SK-N-SH treated with all-trans-retinoic acid at 6 μM for 48 hours (cell line): ENCODE results near the gene CEMIP.

Experiments
- ATAC-seq: fragments of 200-7000 bp; cut with Tn5 transposase; 3 replicates; pipeline ENCODE4 v1.9.1; 2020; ENCODE audit warnings: mild to moderate bottlenecking, moderate library complexity
- ARNTL ChIP-seq: fragments of 450-650 bp; formaldehyde crosslinking; IDR thresholded peaks from 2 replicates; pipeline ENCODE4 v1.5.0; 2020; ENCODE audit warnings: low read depth, mild to moderate bottlenecking, moderate library complexity, borderline replicate concordance
- CREB5 ChIP-seq: fragments of 250-450 bp; sonication (Bioruptor Pico); IDR thresholded peaks from 2 replicates; pipeline ENCODE4 v1.5.1; 2020; ENCODE audit warnings: low read depth, mild to moderate bottlenecking, moderate library complexity
- CSDC2 ChIP-seq: fragments of 250-450 bp; sonication (Bioruptor Pico); IDR thresholded peaks from 2 replicates; pipeline ENCODE4 v1.5.0; 2020; ENCODE audit warnings: mild to moderate bottlenecking, moderate library complexity
- ESRRG ChIP-seq: fragments of 250-450 bp; sonication (Bioruptor Pico); IDR thresholded peaks from 2 replicates; pipeline ENCODE4 v1.6.1; 2021; ENCODE audit warnings: mild to moderate bottlenecking
- GLIS3 ChIP-seq: fragments of 250-450 bp; sonication (Bioruptor Pico); IDR thresholded peaks from 2 replicates; pipeline ENCODE4 v1.5.0; 2020; ENCODE audit warnings: mild to moderate bottlenecking, moderate library complexity
- ISL1 ChIP-seq: fragments of 250-450 bp; sonication (Bioruptor Pico); IDR thresholded peaks from 2 replicates; pipeline ENCODE4 v2.1.2; 2022; ENCODE audit warnings: mild to moderate bottlenecking, moderate library complexity
- OSR1 ChIP-seq: fragments of 250-450 bp; sonication (Bioruptor Pico); IDR thresholded peaks from 2 replicates; pipeline ENCODE4 v1.8.0; 2022; ENCODE audit warnings: moderate library complexity, mild to moderate bottlenecking, inconsistent platforms
- POU6F1 ChIP-seq: fragments of 250-450 bp; sonication (Bioruptor Pico); IDR thresholded peaks from 2 replicates; pipeline ENCODE4 v1.8.0; 2021; ENCODE audit warnings: low read depth, mild to moderate bottlenecking, moderate library complexity, borderline replicate concordance
- PPARA ChIP-seq: fragments of 250-450 bp; sonication (Bioruptor Pico); IDR thresholded peaks from 2 replicates; pipeline ENCODE4 v1.5.0; 2020; ENCODE audit warnings: mild to moderate bottlenecking, borderline replicate concordance
- RARB ChIP-seq: fragments of 250-450 bp; sonication (Bioruptor Pico); IDR thresholded peaks from 2 replicates; pipeline ENCODE4 v1.8.0; 2021; ENCODE audit warnings: mild to moderate bottlenecking, moderate library complexity
- SNAI2 ChIP-seq: fragments of 250-450 bp; sonication (Bioruptor Pico); IDR thresholded peaks from 2 replicates; pipeline ENCODE4 v1.5.0; 2020; ENCODE audit warnings: mild to moderate bottlenecking, moderate library complexity
- TCF4 ChIP-seq: fragments of 250-450 bp; sonication (Bioruptor Pico); IDR thresholded peaks from 2 replicates; pipeline ENCODE4 v1.8.0; 2021; ENCODE audit warnings: mild to moderate bottlenecking, moderate library complexity, borderline replicate concordance
- TOX ChIP-seq: fragments of 250-450 bp; sonication (Bioruptor Pico); IDR thresholded peaks from 2 replicates; pipeline ENCODE4 v1.8.0; 2021; ENCODE audit warnings: mild to moderate bottlenecking, moderate library complexity, borderline replicate concordance
- ZFP3 ChIP-seq: fragments of 250-450 bp; sonication (Bioruptor Pico); IDR thresholded peaks from 2 replicates; pipeline ENCODE4 v1.5.0; 2020; ENCODE audit warnings: mild to moderate bottlenecking, moderate library complexity
- ZFP30 ChIP-seq: fragments of 450-650 bp; formaldehyde crosslinking; IDR thresholded peaks from 2 replicates; pipeline ENCODE4 v1.5.0; 2022; ENCODE audit warnings: mild to moderate bottlenecking, moderate library complexity
- ZNF565 ChIP-seq: fragments of 450-650 bp; formaldehyde crosslinking; conservative IDR thresholded peaks from 2 replicates; pipeline ENCODE4 v1.5.0; 2020; ENCODE audit warnings: low read depth, mild to moderate bottlenecking, moderate library complexity
- ZNF70 ChIP-seq: fragments of 450-650 bp; formaldehyde crosslinking; IDR thresholded peaks from 2 replicates; pipeline ENCODE4 v1.5.0; 2020; ENCODE audit warnings: mild to moderate bottlenecking, moderate library complexity
- ZNF8 ChIP-seq: fragments of 450-650 bp; formaldehyde crosslinking; IDR thresholded peaks from 2 replicates; pipeline ENCODE4 v1.5.0; 2020; ENCODE audit warnings: mild to moderate bottlenecking, moderate library complexity
- TF ChIP-seq, protein P1 (sequence below): fragments of 250-450 bp; sonication (Bioruptor Pico); IDR thresholded peaks from 2 replicates; pipeline ENCODE4 v1.5.0; 2020; ENCODE audit warnings: mild to moderate bottlenecking, moderate library complexity
- TF ChIP-seq, protein P2 (sequence below): fragments of 250-450 bp; sonication (Bioruptor Pico); IDR thresholded peaks from 2 replicates; pipeline ENCODE4 v1.5.1; 2021; ENCODE audit warnings: mild to moderate bottlenecking, moderate library complexity

Gene CEMIP

GRCh38 chr15:80801891-80802680, 22.9 kb downstream of the CEMIP start:
- ATAC-seq = no peak
- TF ChIP-seq GLIS3 (CRISPR knock-in tag) = no peak
- no peak for TF ChIP-seq CSDC2
- TF ChIP-seq TOX (CRISPR knock-in tag) = no peak

GRCh38 chr15:80803580-80804525, 24.7 kb downstream of the CEMIP start:
- TF ChIP-seq ARNTL (CRISPR knock-in tag) (no peak), POU6F1 (no peak), ISL1 (CRISPR knock-in tag) (no peak), CSDC2 (no peak), TCF4 (CRISPR knock-in tag) (no peak), ZNF8 (no peak), ZNF70 (CRISPR knock-in tag) (no peak), ZFP3 (no peak), TOX (CRISPR knock-in tag) (no peak), CREB5 (CRISPR knock-in tag) (no peak), ZNF565 (CRISPR knock-in tag) (no peak), SNAI2 (CRISPR knock-in tag) (no peak), ZFP30 (CRISPR knock-in tag) (no peak), PPARA (CRISPR knock-in tag) (no peak)
- TF ChIP-seq, protein P1, sequence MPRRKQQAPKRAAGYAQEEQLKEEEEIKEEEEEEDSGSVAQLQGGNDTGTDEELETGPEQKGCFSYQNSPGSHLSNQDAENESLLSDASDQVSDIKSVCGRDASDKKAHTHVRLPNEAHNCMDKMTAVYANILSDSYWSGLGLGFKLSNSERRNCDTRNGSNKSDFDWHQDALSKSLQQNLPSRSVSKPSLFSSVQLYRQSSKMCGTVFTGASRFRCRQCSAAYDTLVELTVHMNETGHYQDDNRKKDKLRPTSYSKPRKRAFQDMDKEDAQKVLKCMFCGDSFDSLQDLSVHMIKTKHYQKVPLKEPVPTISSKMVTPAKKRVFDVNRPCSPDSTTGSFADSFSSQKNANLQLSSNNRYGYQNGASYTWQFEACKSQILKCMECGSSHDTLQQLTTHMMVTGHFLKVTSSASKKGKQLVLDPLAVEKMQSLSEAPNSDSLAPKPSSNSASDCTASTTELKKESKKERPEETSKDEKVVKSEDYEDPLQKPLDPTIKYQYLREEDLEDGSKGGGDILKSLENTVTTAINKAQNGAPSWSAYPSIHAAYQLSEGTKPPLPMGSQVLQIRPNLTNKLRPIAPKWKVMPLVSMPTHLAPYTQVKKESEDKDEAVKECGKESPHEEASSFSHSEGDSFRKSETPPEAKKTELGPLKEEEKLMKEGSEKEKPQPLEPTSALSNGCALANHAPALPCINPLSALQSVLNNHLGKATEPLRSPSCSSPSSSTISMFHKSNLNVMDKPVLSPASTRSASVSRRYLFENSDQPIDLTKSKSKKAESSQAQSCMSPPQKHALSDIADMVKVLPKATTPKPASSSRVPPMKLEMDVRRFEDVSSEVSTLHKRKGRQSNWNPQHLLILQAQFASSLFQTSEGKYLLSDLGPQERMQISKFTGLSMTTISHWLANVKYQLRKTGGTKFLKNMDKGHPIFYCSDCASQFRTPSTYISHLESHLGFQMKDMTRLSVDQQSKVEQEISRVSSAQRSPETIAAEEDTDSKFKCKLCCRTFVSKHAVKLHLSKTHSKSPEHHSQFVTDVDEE (CRISPR knock-in tag) = no peak
- TF ChIP-seq, protein P2, sequence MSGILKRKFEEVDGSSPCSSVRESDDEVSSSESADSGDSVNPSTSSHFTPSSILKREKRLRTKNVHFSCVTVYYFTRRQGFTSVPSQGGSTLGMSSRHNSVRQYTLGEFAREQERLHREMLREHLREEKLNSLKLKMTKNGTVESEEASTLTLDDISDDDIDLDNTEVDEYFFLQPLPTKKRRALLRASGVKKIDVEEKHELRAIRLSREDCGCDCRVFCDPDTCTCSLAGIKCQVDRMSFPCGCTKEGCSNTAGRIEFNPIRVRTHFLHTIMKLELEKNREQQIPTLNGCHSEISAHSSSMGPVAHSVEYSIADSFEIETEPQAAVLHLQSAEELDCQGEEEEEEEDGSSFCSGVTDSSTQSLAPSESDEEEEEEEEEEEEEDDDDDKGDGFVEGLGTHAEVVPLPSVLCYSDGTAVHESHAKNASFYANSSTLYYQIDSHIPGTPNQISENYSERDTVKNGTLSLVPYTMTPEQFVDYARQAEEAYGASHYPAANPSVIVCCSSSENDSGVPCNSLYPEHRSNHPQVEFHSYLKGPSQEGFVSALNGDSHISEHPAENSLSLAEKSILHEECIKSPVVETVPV = no peak

DNA sequence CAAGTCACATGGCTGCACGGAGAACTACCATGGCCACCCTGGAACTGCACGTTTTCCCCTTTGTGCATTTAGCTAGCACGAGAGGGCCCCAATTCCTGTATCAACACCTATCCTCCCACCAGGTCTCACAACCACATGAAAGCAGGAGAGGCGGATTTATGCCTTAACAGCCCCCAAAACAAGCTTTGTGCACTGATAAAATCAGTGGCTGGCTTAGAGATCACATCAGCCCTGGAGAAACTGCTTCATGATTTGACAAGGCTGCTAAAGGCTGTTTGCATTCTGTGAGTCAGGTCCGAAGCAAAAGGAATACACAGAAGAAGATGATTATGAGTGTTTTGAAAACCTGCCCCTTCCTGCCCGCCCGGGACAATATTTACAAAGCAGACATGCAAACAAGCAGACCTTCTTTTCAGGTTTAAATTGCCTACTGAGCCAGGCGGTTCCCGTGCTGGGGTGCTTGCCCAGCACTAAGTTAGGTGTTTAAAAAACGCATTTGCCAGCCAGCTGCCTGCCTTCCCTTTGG, 25.9 kb downstream of the CEMIP start:
- no peak for ATAC-seq
- TF ChIP-seq GLIS3 (CRISPR knock-in tag) (no peak), ESRRG (CRISPR knock-in tag) (no peak), RARB (CRISPR knock-in tag) (no peak), ZNF8 (no peak), ARNTL (CRISPR knock-in tag) (no peak), TCF4 (CRISPR knock-in tag) (no peak), OSR1 (CRISPR knock-in tag) (no peak), PPARA (CRISPR knock-in tag) (no peak)
- TF ChIP-seq, protein P2 = no peak
- TF ChIP-seq, all 23 proteins: peak for 0

More at GRCh38 chr15:80803580-80804525, 24.7 kb downstream of the CEMIP start:
- ATAC-seq = no peak
